Prostate gland (tissue), 2 donors: ENCODE measurements around the gene TMEM150C. TPM values are rescaled to one million over a fixed set of nuclear protein-coding genes. Genes with fewer than 3 reads are reported as not detected.
A peak's percentile ranks its signal among the peaks of the same experiment; 100 is the strongest.

Source experiments
- DNase-seq: peaks from one replicate; pipeline ENCODE4 v3.0.0-alpha.2; 2019; ENCODE audit warnings: low spot score
- H3K27ac ChIP-seq, 2 donors: fragments of 200-600 bp; sonication (generic); 2 replicates each; pipeline ENCODE4 v1.5.1; 2017 to 2019
- H3K27me3 ChIP-seq: fragments of 200-600 bp; sonication (generic); replicated peaks from 2 replicates; pipeline ENCODE4 v1.5.1; 2019; ENCODE audit not compliant: insufficient read depth
- H3K36me3 ChIP-seq, 2 donors: fragments of 200-600 bp; sonication (generic); 1 replicate in 1 of 2; 2 replicates in 1 of 2; pipeline versions ENCODE4 v1.5.1 to v1.8.1; 2017 to 2019
- H3K4me1 ChIP-seq: fragments of 200-600 bp; sonication (generic); replicated peaks from 2 replicates; pipeline ENCODE4 v1.5.1; 2019
- H3K4me3 ChIP-seq, 2 donors: fragments of 200-600 bp; sonication (generic); 2 replicates each; pipeline ENCODE4 v1.5.1; 2017 to 2019
- H3K9me3 ChIP-seq: fragments of 200-600 bp; sonication (generic); 2 replicates; pipeline ENCODE4 v1.5.1; 2017
- CTCF ChIP-seq, 4 experiments: fragments of 200-600 bp in 2 of 4; fragments of 450-650 bp in 2 of 4; sonication (generic) in 2 of 4; IDR thresholded peaks; 1 replicate in 3 of 4; 2 replicates in 1 of 4; pipeline ENCODE4 v1.5.1; 2016 to 2019; ENCODE audit warnings: antibody characterized with exemption in 4 of 4, mild to moderate bottlenecking in 2 of 4, moderate library complexity in 2 of 4
- POLR2A ChIP-seq: fragments of 450-650 bp; IDR thresholded peaks from one replicate; pipeline ENCODE4 v1.6.1; 2016; ENCODE audit warnings: antibody characterized with exemption, mild to moderate bottlenecking
- POLR2AphosphoS5 ChIP-seq: sonication (generic); formaldehyde crosslinking; IDR thresholded peaks from one replicate; pipeline ENCODE4 v1.6.1; 2017; ENCODE audit warnings: antibody characterized with exemption
- WGBS: methylation state at CpG from one replicate; pipeline ENCODE4 v1.1.5; 2018; 5-methylcytosine and 5-hydroxymethylcytosine counted together
- intact Hi-C: fragments of 100-400 bp; cut with DNase I; formaldehyde crosslinking; loops from one replicate; pipeline ENCODE4 v1.14.2; 2022
- total RNA-seq, 2 donors: library from RNA; depleted of rRNA; stranded (reverse); fragments of >200 nt; gene quantifications; one replicate each; pipeline ENCODE4 v1.1.0, GENCODE V29; 2016

TMEM150C gene
- total RNA-seq, 2 donors from 2014 or later, result 24.9 to 30.0 TPM

GRCh38 chr4:82450966-82451755 is 110.6 kb downstream of the TMEM150C start:
- intact Hi-C loops, result no loop called here
- Histone ChIP-seq H3K4me3 (no peak overlapping the region), H3K4me1 (no peaks in the 10 kb centered on the region), H3K27ac (peak overlapping the region in 1 of 2 donors; percentile 58), H3K36me3 (no peaks in the 10 kb centered on the region), H3K27me3 (no peaks in the 10 kb centered on the region), H3K9me3 (no peaks in the 10 kb centered on the region)
- 57% methylated on average over 13 of the region's 13 CpGs for WGBS
- no peak for DNase-seq
- TF ChIP-seq POLR2A (no peak), POLR2AphosphoS5 (no peak), CTCF (IDR thresholded peaks at IDR 0.05) (no peak)

- Histone ChIP-seq H3K4me3 (no peak overlapping the region), H3K36me3 (no peaks in the 10 kb centered on the region), H3K4me1 (no peaks in the 10 kb centered on the region), H3K9me3 (no peaks in the 10 kb centered on the region), H3K27ac (no peak overlapping the region), H3K27me3 (no peaks in the 10 kb centered on the region)
- TF ChIP-seq CTCF (IDR thresholded peaks at IDR 0.05), result no peak
- TF ChIP-seq POLR2A, result no peak
- 51% methylated on average over 1 of the region's 1 CpG for WGBS
- intact Hi-C loops, result no loop called here
- no peak for DNase-seq
Observed at GRCh38 chr4:82447886-82448285, 113.9 kb downstream of the TMEM150C start.

- H3K27me3 ChIP-seq, result no peaks in the 10 kb centered on the region
- H3K27ac ChIP-seq, result no peak overlapping the region
- intact Hi-C loops, result loop anchor here (10.0 kb wide), 1 partner anchor 596 kb away; the partner anchor contains the start of gene COPS4
- 83% methylated on average over 2 of the region's 2 CpGs for WGBS
- no peak for DNase-seq
- no peak overlapping the region for H3K4me3 ChIP-seq
- no peaks in the 10 kb centered on the region for H3K9me3 ChIP-seq
- no peaks in the 10 kb centered on the region for H3K4me1 ChIP-seq
- TF ChIP-seq POLR2A (no peak), POLR2AphosphoS5 (no peak)
- no peaks in the 10 kb centered on the region for H3K36me3 ChIP-seq
Observed at GRCh38 chr4:82439088-82439487, 122.7 kb downstream of the TMEM150C start.

- H3K4me1 ChIP-seq, result no peaks in the 10 kb centered on the region
- no peaks in the 10 kb centered on the region for H3K27me3 ChIP-seq
- intact Hi-C loops, result loop anchor here (10.0 kb wide), 1 partner anchor 597 kb away; the partner anchor contains the start of gene COPS4
- 57% methylated on average over 4 of the region's 4 CpGs for WGBS
- no peak overlapping the region for H3K27ac ChIP-seq
- no peaks in the 10 kb centered on the region for H3K9me3 ChIP-seq
- H3K4me3 ChIP-seq, result no peak overlapping the region
- H3K36me3 ChIP-seq, result no peaks in the 10 kb centered on the region
- peak; percentile 26 for DNase-seq
- TF ChIP-seq POLR2AphosphoS5, result no peak
- TF ChIP-seq POLR2A, result no peak
- TF ChIP-seq CTCF (IDR thresholded peaks at IDR 0.05), result no peak
Observed at GRCh38 chr4:82437285-82438005, 124.3 kb downstream of the TMEM150C start.

- no peak for DNase-seq
- 97% methylated on average over 4 of the region's 4 CpGs for WGBS
- H3K27me3 ChIP-seq, result no peaks in the 10 kb centered on the region
- H3K4me1 ChIP-seq, result no peaks in the 10 kb centered on the region
- intact Hi-C loops, result loop anchor here (10.0 kb wide), 1 partner anchor 598 kb away; the partner anchor contains the start of gene COPS4
- H3K4me3 ChIP-seq, result no peak overlapping the region
- TF ChIP-seq POLR2A (no peak), CTCF (IDR thresholded peaks at IDR 0.05) (no peak), POLR2AphosphoS5 (no peak)
- H3K27ac ChIP-seq, result no peak overlapping the region
- no peaks in the 10 kb centered on the region for H3K36me3 ChIP-seq
- no peaks in the 10 kb centered on the region for H3K9me3 ChIP-seq
Observed at GRCh38 chr4:82436780-82437179, 125.0 kb downstream of the TMEM150C start.
